GM21526 (cell line): ENCODE data around the gene IMMP2L.
"Not testable (repeated sequence)": the region's sequence is repeated elsewhere in the genome, so short reads cannot be mapped to it uniquely, and the experiment has no call there.

ENCODE experiments used
- ATAC-seq: cut with Tn5 transposase; IDR thresholded peaks from one replicate; pipeline ENCODE4 v1.9.1; 2021; ENCODE audit warnings: moderate library complexity; ENCODE audit not compliant: unreplicated experiment, low FRiP score

The IMMP2L gene

DNA sequence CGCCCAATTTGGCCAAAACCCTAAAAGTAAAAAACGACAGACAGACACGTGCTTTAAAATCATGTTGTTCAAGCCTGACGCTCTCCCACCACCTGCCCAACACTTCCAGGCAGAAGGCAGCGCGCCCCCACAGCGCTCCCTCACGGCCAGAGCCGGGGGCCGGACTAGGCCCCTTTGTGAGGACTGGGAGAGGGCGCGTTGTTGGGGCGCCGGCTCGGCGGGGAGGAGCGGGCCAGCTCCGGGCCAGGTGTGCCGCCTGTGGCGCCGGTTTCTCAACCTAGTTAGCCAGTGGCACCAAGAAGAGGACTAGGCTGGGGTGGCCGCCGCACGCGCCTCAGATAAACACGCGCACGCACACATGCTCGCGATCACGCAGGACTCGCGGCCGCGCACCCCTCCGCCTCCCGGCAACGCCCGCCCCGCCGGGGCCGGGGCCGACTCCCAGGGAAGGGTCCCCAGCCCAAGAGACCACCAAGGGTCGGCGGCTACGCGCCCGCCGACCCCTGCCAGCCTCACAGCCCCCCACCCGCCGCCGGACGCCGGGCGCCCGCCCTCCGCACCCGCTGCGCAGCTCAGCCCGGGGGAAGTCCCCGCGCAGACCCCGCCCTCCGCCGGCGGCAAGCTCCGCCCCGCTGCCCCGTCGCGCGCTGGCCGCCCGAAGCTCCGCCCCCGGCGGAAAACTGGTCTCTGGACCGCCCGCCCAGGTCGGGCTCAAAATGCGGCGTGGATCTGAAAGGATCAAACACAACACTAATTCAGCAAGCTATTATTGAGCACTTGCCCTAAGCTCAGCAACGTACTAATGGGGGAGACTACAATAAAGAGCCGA is at the start of gene IMMP2L:
IMMP2L (minus strand) TSS at position 589 of the 829 bp plus-strand sequence.
- peak; percentile 86 for ATAC-seq

GRCh38 chr7:111609483-111610254 is 47.4 kb upstream of the IMMP2L start:
- not testable (repeated sequence) for ATAC-seq

DNA sequence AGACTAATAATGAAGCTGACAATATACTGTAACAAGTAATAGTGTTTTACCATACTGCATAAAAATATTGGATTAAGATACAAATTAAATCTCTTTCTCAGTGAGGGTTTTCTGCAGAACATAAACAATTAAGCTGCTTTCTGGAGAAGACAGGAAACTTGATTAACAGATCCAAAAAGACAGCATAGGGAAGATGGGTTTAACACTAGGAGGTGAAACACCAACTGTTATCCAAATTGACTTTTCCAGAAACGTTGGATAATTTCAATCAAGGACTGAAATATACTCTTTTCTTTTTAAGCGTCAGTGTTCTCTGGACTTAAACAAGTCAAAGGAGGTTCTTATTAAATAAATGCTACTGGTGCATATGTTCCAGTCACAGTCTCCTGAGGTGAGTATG is 45.3 kb upstream of the IMMP2L start:
- no peak for ATAC-seq

DNA sequence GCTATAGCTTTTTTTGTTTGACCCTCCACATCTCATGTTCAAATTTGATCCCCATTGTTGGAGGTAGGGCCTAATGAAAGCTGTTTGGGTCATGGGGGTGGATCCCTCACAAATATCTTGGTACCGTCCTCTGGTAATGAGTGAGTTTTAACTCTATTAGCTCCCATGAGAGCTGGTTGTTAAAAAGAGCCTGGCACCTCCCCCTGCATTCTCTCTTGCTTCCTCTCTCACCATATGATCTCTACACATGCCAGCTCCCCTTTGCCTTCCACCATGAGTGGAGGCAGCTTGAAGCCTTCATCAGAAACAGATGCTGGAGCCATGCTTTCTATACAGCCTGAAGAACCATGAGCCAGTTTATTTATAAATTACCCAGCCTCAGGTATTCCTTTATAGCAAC is 43.0 kb upstream of the IMMP2L start:
- no peak for ATAC-seq

DNA sequence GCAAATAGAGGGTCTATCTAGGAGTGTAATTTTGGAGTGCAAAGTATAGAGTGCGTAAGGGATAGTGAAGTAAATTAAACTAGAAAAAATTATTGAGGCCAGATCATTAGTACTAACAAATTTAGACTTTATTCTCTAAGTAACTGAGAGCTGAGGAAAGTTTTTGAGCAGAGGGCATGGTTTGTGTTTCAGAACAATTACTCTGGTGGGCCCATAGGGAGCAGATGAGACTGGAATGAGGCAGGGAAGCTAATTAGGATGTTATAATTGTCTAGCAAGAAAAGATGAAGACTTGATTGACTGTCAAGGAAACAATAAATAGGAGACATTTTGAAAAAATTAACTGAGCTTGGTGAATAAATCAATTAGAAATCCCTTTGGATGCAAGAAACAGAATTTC is 37.8 kb upstream of the IMMP2L start:
- ATAC-seq, result no peak

DNA sequence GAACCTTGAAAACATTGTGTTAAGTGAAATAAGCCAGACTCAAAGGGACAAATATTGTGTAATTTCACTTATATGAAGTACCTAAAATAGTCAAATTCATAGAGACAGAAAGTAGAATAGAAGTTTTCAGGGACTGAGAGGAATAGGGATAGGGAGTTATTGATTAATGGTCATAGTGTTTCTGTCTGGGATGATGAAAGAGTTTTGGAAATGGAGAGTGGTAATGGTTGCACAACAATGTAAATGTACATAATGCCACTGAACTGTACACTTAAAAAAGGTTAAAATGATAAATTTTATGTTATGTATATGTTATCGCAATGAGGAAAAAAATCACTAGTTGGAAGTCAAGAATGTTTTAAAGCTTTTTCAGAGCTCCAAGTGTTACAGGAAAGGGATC is 33.5 kb upstream of the IMMP2L start:
- ATAC-seq, result no peak

DNA sequence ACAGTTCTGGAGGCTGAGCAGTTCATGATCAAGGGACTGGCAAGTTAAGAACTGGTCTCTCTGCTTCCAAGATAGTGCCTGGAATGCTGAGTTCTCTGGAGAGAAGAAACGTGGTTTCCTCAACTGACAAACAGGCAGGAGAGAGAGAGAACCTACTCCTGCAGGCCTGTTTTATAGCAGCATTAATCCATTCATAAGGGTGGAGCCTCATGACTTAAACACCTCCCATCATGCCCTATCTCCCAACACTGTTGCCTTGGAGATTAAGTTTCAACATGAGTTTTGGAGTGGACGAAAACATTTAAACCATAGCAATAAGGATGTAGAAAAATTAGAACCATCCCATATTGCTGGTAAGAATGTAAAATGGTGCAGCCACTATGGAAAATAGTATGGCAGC is 32.3 kb upstream of the IMMP2L start:
- no peak for ATAC-seq

DNA sequence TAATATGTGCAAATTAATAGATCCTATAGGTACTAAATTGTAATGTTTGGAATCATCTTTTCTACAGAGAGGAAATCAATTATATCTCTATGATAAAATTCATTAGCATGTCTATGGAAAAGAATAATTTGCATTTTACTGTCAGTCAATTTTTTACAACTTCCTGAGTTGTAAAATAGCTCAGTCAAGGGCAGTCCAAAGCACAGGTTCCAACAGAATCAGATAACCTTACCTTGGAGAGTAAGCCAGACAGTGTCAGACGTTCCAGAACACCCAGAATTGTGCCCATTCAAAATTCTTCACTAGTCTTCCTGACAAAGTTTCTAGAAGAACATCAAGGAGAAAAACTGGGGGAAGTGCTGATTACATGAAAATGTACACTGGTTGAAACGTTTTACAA is 31.1 kb upstream of the IMMP2L start:
- ATAC-seq, result no peak

- ATAC-seq, result peak; percentile 59
Measured at GRCh38 chr7:111588065-111588433, 25.8 kb upstream of the IMMP2L start.

GRCh38 chr7:111587410-111588064 is 25.2 kb upstream of the IMMP2L start:
- ATAC-seq, result no peak

- no peak for ATAC-seq
Measured at GRCh38 chr7:111586711-111587409, 24.6 kb upstream of the IMMP2L start.

DNA sequence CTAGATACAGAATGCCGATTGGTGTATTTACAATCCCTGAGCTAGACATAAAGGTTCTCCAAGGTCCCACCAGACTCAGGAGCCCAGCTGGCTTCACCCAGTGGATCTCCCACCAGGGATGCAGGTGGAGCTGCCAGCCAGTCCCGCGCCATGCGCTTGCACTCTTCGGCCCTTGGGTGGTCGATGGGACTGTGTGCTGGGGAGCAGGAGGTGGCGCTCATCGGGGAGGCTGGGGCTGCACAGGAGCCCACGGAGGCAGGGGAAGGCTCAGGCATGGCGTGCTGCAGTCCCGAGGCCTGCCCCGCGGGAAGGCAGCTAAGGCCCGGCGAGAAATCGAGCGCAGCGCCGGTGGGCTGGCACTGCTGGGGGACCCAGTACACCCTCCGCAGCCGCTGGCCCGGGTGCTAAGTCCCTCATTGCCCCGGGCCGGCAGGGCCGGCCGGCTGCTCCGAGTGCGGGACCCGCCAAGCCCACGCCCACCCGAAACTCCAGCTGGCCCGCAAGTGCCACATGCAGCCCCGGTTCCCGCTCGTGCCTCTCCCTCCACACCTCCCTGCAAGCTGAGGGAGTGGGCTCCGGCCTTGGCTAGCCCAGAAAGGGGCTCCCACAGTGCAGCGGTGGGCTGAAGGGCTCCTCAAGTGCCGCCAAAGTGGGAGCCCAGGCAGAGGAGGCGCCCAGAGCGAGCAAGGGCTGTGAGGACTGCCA is 19.6 kb upstream of the IMMP2L start:
- ATAC-seq, result not testable (repeated sequence)

- ATAC-seq, result not testable (repeated sequence)
Measured at GRCh38 chr7:111581207-111581606, 18.9 kb upstream of the IMMP2L start.

- no peak for ATAC-seq
Measured at GRCh38 chr7:111578754-111579153, 16.5 kb upstream of the IMMP2L start.

GRCh38 chr7:111571720-111572119 is 9.4 kb upstream of the IMMP2L start:
- no peak for ATAC-seq

- peak; percentile 90 for ATAC-seq
Measured at GRCh38 chr7:111568870-111569462, 6.7 kb upstream of the IMMP2L start.

DNA sequence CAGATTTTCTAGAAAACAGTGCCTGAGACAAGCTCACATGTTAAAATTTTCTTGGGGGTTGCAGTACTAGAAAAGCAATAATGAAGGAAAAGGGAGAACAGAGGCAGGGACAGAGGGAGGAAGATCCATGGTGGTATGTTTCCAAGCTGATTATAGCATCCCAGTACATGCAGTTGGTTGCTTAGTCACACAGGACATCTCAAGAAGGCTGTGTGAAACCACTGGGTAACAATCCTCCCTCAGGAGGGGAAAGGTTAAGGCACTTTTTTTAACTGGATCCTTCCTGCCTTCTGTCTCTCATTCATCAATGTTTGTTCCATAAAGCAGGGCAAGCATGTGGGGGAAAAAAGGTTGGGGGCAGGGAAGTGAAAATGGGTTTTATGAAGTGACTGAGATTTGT is 6.1 kb upstream of the IMMP2L start:
- ATAC-seq, result peak; percentile 6

GRCh38 chr7:111564078-111564477 is 1.8 kb upstream of the IMMP2L start:
- ATAC-seq, result no peak

GRCh38 chr7:111561654-111561903 is 713 bp downstream of the IMMP2L start:
- no peak for ATAC-seq
